ENCODE measurements around the gene MGMT. TPM values are rescaled to one million over a fixed set of nuclear protein-coding genes. Genes with fewer than 3 reads are reported as not detected.

The MGMT gene
- total and polyA plus RNA-seq, 7 experiments from 2014 or later: 17.6 to 37.1 (median 22.0) TPM

DNA sequence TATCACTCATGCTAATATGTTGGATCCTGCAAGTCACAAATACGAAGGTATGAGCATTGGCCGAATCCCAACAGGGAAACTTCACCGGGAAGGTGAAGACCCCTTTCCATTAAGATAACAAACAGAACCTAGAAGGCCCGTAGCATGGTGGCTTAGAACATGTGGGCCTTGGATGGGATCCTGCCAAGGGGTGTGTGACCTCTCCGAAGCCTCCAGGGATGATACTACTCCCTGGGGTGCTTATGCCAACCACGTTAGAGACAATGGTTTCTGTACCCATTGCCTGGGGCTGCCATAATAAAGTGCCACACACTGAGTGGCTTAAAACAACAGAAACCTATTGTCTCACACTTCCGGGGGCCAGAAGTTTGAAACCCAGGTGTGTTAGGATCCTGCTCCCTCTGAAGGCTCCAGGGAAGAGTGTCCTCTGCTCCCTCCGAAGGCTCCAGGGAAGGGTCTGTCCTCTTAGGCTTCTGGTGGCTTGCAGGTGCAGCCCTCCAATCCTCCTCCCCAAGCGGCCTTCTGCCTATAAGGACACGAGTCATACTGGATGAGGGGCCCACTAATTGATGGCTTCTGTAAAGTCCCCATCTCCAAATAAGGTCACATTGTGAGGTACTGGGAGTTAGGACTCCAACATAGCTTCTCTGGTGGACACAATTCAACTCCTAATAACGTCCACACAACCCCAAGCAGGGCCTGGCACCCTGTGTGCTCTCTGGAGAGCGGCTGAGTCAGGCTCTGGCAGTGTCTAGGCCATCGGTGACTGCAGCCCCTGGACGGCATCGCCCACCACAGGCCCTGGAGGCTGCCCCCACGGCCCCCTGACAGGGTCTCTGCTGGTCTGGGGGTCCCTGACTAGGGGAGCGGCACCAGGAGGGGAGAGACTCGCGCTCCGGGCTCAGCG is 992 bp upstream of the MGMT start:
- DNase-seq (peak in 2 of 9 donors; percentile 9 to 26), ATAC-seq (no peak)
- no peaks in the 10 kb centered on the region for H3K9me3 Mint-ChIP-seq
- peaks cover 11 to 13% of the 10 kb centered on the region in 2 donors for H3K4me1 ChIP-seq (ENCODE audit: control insufficient read depth in 2 of 2, insufficient read depth in 2 of 2, low read length in 2 of 2)
- peak overlapping the region; percentile 85 for H3K27ac ChIP-seq (ENCODE audit: low read depth, low read length)
- no peaks in the 10 kb centered on the region for H3K27me3 Mint-ChIP-seq
- ChIA-PET CTCF (no interaction called here), POLR2A (interaction anchor here (0.5 to 3.1 kb wide), 4 partner anchors 42 to 670 kb away, joined by 3 to 15 read pairs (median 4); partner anchors contain the start of genes C10orf143 and GLRX3)
- H3K36me3 Mint-ChIP-seq: peaks cover under 1 to 10% (median 3%) of the 10 kb centered on the region in 5 donors
- H3K36me3 ChIP-seq (ENCODE audit: control insufficient read depth in 2 of 3, insufficient read depth in 3 of 3, low read length in 3 of 3): peaks cover 0 to 10% (median 0%) of the 10 kb centered on the region in 3 experiments
- peaks cover 8 to 28% (median 25%) of the 10 kb centered on the region in 7 donors for H3K4me1 Mint-ChIP-seq
- no peaks in the 10 kb centered on the region for H3K27me3 ChIP-seq (ENCODE audit: control insufficient read depth in 2 of 2, insufficient read depth in 2 of 2, low read length in 2 of 2)
- intact Hi-C loops (cut with micrococcal nuclease): loop anchor here (2.0 to 10.0 kb wide), 6 partner anchors 429 to 1419 kb away; partner anchors contain the start of genes GLRX3 (in 1 of the 2) and MKI67 (in 1 of the 2)
- no peaks in the 10 kb centered on the region for H3K9me3 ChIP-seq (ENCODE audit: control insufficient read depth in 2 of 3, low read length in 3 of 3)
- H3K4me3 ChIP-seq (ENCODE audit: low read length): peak overlapping the region; percentile 71
- H3K4me3 Mint-ChIP-seq: peak overlapping the region; percentile 74 to 89 (median 82)
- H3K27ac Mint-ChIP-seq: peak overlapping the region in 5 of 9 donors; percentile 25 to 85 (median 69)

DNA sequence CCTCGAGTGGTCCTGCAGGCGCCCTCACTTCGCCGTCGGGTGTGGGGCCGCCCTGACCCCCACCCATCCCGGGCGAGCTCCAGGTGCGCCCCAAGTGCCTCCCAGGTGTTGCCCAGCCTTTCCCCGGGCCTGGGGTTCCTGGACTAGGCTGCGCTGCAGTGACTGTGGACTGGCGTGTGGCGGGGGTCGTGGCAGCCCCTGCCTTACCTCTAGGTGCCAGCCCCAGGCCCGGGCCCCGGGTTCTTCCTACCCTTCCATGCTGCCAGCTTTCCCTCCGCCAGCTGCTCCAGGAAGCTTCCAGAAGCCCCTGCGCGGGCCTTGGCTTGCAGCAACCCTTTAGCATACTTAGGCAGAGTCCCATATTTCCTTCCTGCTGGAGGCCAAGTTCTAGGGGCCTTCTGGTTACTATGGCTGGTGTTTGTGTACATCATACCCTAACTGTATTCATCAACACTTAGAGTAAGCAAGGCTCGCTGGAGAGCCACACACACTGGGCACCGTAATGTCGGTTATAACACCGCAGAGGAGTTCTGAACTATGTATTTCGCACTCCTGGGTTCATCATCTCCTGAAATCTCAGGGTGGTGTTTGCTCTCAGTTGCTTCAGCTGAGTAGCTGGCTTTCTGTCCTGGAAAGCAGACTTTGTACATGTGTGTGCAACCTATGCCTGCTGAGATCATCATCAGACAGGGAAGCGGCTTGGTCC is 471 bp downstream of the MGMT start:
- DNase-seq (no peak), ATAC-seq (no peak)
- H3K4me3 ChIP-seq (ENCODE audit: low read length): peak overlapping the region; percentile 74
- H3K27me3 ChIP-seq (ENCODE audit: control insufficient read depth in 2 of 2, insufficient read depth in 2 of 2, low read length in 2 of 2): no peaks in the 10 kb centered on the region
- Mint-ChIP-seq H3K9me3 (no peaks in the 10 kb centered on the region), H3K27me3 (no peaks in the 10 kb centered on the region), H3K4me3 (peak overlapping the region; percentile 74 to 90 (median 87)), H3K27ac (peak overlapping the region; percentile 71 to 91 (median 84)), H3K36me3 (peaks cover 2 to 21% (median 9%) of the 10 kb centered on the region in 5 donors), H3K4me1 (peaks cover 8 to 33% (median 27%) of the 10 kb centered on the region in 7 donors)
- intact Hi-C loops (cut with micrococcal nuclease): loop anchor here (1.0 to 10.0 kb wide), 10 partner anchors 431 to 1420 kb away; partner anchors contain the start of genes GLRX3 (in 2 of the 2) and MKI67 (in 1 of the 2)
- peaks cover 0 to 15% (median 0%) of the 10 kb centered on the region in 3 experiments for H3K36me3 ChIP-seq (ENCODE audit: control insufficient read depth in 2 of 3, insufficient read depth in 3 of 3, low read length in 3 of 3)
- no peaks in the 10 kb centered on the region for H3K9me3 ChIP-seq (ENCODE audit: control insufficient read depth in 2 of 3, low read length in 3 of 3)
- ChIA-PET CTCF (no interaction called here), POLR2A (interaction anchor here (0.9 to 3.1 kb wide), 5 partner anchors 31 to 669 kb away, joined by 3 to 15 read pairs (median 3); partner anchors contain the start of genes C10orf143 and GLRX3)
- peaks cover 11 to 13% of the 10 kb centered on the region in 2 donors for H3K4me1 ChIP-seq (ENCODE audit: control insufficient read depth in 2 of 2, insufficient read depth in 2 of 2, low read length in 2 of 2)
- peak overlapping the region; percentile 82 for H3K27ac ChIP-seq (ENCODE audit: low read depth, low read length)

DNA sequence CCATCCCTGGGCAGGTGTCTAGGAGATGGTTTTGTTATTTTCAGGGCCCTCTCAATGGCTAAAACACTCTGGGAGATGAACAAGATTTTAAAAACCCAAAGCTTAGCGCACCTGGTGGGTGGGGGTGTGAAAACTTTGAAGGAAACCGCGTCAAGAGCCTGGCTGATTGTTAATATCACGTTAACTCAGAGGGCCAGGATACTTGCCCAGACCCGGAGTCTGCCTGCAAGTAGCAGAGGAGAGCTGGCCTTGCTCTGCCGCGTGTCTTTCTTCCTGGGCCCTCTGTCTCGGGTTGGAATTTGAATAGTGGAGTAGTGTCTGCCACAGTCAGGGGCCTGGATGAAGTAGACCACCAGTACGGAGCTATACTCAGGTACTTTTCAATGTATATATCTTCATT is 1.1 kb downstream of the MGMT start:
- Histone ChIP-seq H3K27me3 (ENCODE audit: control insufficient read depth in 2 of 2, insufficient read depth in 2 of 2, low read length in 2 of 2) (no peaks in the 10 kb centered on the region), H3K4me1 (ENCODE audit: control insufficient read depth in 2 of 2, insufficient read depth in 2 of 2, low read length in 2 of 2) (peaks cover 11 to 13% of the 10 kb centered on the region in 2 donors), H3K4me3 (ENCODE audit: low read length) (peak overlapping the region; percentile 74), H3K36me3 (ENCODE audit: control insufficient read depth in 2 of 3, insufficient read depth in 3 of 3, low read length in 3 of 3) (peaks cover 0 to 17% (median 0%) of the 10 kb centered on the region in 3 experiments), H3K9me3 (ENCODE audit: control insufficient read depth in 2 of 3, low read length in 3 of 3) (no peaks in the 10 kb centered on the region), H3K27ac (ENCODE audit: low read depth, low read length) (peak overlapping the region; percentile 82)
- intact Hi-C loops (cut with micrococcal nuclease): loop anchor here (5.0 to 10.0 kb wide), 4 partner anchors 436 to 1421 kb away; partner anchors contain the start of gene MKI67 (in 1 of the 2)
- DNase-seq: no peak
- Mint-ChIP-seq H3K36me3 (peaks cover 2 to 25% (median 9%) of the 10 kb centered on the region in 5 donors), H3K4me1 (peaks cover 8 to 34% (median 28%) of the 10 kb centered on the region in 7 donors), H3K4me3 (peak overlapping the region in 9 of 10 donors; percentile 74 to 90 (median 88)), H3K27ac (peak overlapping the region in 7 of 9 donors; percentile 10 to 91 (median 81)), H3K27me3 (no peaks in the 10 kb centered on the region), H3K9me3 (no peaks in the 10 kb centered on the region)
- no peak for ATAC-seq
- ChIA-PET POLR2A (interaction anchor here (1.9 to 3.1 kb wide), 2 partner anchors 432 to 642 kb away, joined by 7 to 15 read pairs; partner anchors contain the start of gene C10orf143), CTCF (no interaction called here)

- Mint-ChIP-seq H3K27ac (no peak overlapping the region), H3K27me3 (no peaks in the 10 kb centered on the region), H3K4me3 (peak overlapping the region in 1 of 10 donors; percentile 22), H3K4me1 (peaks cover 8 to 44% (median 43%) of the 10 kb centered on the region in 7 donors), H3K9me3 (no peaks in the 10 kb centered on the region), H3K36me3 (peaks cover 4 to 32% (median 9%) of the 10 kb centered on the region in 5 donors)
- ATAC-seq: no peak
- DNase-seq: no peak
- intact Hi-C loops (cut with micrococcal nuclease): no loop called here
- Histone ChIP-seq H3K36me3 (ENCODE audit: control insufficient read depth in 2 of 3, insufficient read depth in 3 of 3, low read length in 3 of 3) (peaks cover 0 to 17% (median 0%) of the 10 kb centered on the region in 3 experiments), H3K27ac (ENCODE audit: low read depth, low read length) (no peak overlapping the region), H3K27me3 (ENCODE audit: control insufficient read depth in 2 of 2, insufficient read depth in 2 of 2, low read length in 2 of 2) (no peaks in the 10 kb centered on the region), H3K4me3 (ENCODE audit: low read length) (no peak overlapping the region), H3K9me3 (ENCODE audit: control insufficient read depth in 2 of 3, low read length in 3 of 3) (no peaks in the 10 kb centered on the region), H3K4me1 (ENCODE audit: control insufficient read depth in 2 of 2, insufficient read depth in 2 of 2, low read length in 2 of 2) (peaks cover 11 to 13% of the 10 kb centered on the region in 2 donors)
- ChIA-PET CTCF (no interaction called here), POLR2A (no interaction called here)
Observed at GRCh38 chr10:129470103-129470851, 3.2 kb downstream of the MGMT start.

DNA sequence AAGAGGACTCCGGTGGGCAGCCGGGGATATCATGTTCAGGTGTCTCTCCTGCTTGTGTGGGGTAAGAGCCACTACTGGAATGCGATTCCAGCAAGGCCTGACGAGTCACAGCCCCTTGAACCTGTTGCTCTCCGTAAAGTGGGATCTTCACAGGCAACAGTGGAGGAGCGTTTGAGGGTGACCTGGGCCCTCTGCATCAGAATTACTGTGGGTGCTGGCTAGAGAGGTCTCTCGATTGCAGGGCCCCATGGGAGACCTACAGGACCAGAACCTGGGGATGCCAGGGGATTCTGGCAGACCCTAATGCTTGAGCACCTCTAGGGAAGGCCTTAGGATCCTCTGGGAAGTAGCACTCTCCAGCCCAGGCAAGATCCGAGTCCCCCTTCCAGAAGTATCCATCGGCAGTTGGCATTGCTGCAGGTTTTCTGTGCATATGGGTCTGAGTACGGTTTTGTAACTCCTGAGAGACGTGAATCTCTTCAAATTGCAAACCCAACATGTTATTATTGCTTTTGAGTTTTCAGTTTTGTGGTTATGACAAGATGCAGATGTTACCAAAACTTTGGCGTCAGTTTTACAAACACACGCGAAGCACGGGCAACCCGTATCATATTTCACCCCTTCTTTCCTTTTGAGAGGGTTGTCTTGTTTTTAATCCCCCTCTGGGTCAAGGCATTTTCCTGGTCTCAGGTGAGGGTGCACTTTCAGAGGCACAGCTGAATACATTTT is 4.6 kb downstream of the MGMT start:
- Histone ChIP-seq H3K27me3 (ENCODE audit: control insufficient read depth in 2 of 2, insufficient read depth in 2 of 2, low read length in 2 of 2) (no peaks in the 10 kb centered on the region), H3K9me3 (ENCODE audit: control insufficient read depth in 2 of 3, low read length in 3 of 3) (no peaks in the 10 kb centered on the region), H3K36me3 (ENCODE audit: control insufficient read depth in 2 of 3, insufficient read depth in 3 of 3, low read length in 3 of 3) (peaks cover 0 to 17% (median 0%) of the 10 kb centered on the region in 3 experiments), H3K27ac (ENCODE audit: low read depth, low read length) (no peak overlapping the region), H3K4me3 (ENCODE audit: low read length) (no peak overlapping the region), H3K4me1 (ENCODE audit: control insufficient read depth in 2 of 2, insufficient read depth in 2 of 2, low read length in 2 of 2) (peaks cover 7% of the 10 kb centered on the region in 2 donors)
- Mint-ChIP-seq H3K36me3 (peaks cover 4 to 42% (median 9%) of the 10 kb centered on the region in 5 donors), H3K4me3 (no peak overlapping the region), H3K4me1 (peaks cover 8 to 46% (median 43%) of the 10 kb centered on the region in 7 donors), H3K9me3 (no peaks in the 10 kb centered on the region), H3K27me3 (no peaks in the 10 kb centered on the region), H3K27ac (peak overlapping the region in 1 of 9 donors; percentile 32)
- no peak for ATAC-seq
- ChIA-PET POLR2A (no interaction called here), CTCF (interaction anchor here (0.6 kb wide), 1 partner anchor 477 kb away, joined by 3 read pairs; no protein-coding TSS in a partner anchor)
- no peak for DNase-seq
- intact Hi-C loops (cut with micrococcal nuclease): no loop called here
